ENCODE results near the gene EVA1C. TPM values are rescaled to one million over a fixed set of nuclear protein-coding genes. Genes with fewer than 3 reads are reported as not detected.

Gene EVA1C
- total and polyA plus RNA-seq, 9 of the 15 experiments (the other 6 are each of a cell fraction or from before 2014, with no cell fraction given): 0.22 TPM; not detected in 8

DNA sequence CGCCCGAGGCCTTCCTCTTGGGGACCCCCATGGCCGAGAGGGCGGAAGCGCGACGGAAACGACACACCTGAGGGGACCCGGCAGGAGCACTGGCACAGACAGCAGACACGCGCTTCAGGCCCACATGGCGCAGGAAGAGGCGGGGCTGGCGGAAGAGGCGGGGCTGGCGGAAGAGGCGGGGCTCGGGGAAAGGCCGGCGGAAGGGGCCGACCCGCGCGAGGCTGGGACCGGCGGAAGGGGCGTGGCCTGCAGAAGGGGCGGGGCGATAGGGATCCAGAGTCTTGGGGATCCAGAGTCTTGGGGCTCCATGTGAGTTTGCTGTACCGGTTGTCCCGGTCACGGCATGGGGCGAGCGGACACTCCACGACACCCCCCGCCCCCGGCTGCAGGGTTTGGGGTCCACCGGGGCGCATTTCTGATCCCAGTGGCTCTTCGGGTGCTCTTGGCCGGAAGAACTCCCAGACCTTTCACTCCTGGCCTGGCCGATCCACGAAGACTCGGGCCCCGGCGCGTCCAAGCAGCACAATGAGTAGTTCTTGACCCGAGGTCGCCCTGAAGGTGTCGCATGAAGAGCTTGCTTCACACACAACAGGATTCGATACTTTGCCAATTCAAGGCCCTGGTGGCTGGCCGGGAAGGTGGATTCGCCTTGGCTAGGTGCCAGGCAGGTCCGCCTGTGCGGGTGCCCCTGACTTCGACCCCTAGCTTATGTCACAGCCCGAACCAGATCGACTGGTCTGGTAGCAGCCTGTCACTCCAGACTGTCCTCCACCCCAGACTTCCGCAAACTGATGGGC, 19.4 kb upstream of the EVA1C start, which contains the start of gene URB1 (continued):
- TF ChIP-seq JUNB (CRISPR knock-in tag; conservative IDR thresholded peaks at IDR 0.05): no peak
- TF ChIP-seq RNF2 (IDR thresholded peaks at IDR 0.05): 0 out of 2 replicates have a peak, but pooled peaks have one; percentile 15
- no peak for TF ChIP-seq GATA2 (CRISPR knock-in tag; IDR thresholded peaks at IDR 0.05)
- TF ChIP-seq THRA (IDR thresholded peaks at IDR 0.05): no peak
- no peak for TF ChIP-seq CBFA2T3 (IDR thresholded peaks at IDR 0.05)
- TF ChIP-seq NR1H2 (CRISPR knock-in tag; IDR thresholded peaks at IDR 0.05): peak; percentile 59; the same call in 1 of the 2 replicates
- no peak for TF ChIP-seq RBM15 (IDR thresholded peaks at IDR 0.05; ENCODE audit: insufficient read depth, low read length)
- TF ChIP-seq NR2C2 (CRISPR knock-in tag; IDR thresholded peaks at IDR 0.05): peak; percentile 70; the same call in 1 of the 2 replicates
- TF ChIP-seq NR2C2 (tag; IDR thresholded peaks at IDR 0.05): peak; percentile 93
- peak; percentile 93 for TF ChIP-seq ZBTB40 (IDR thresholded peaks at IDR 0.05)
- TF ChIP-seq ZBTB40 (CRISPR knock-in tag; IDR thresholded peaks at IDR 0.05): no peak
- TF ChIP-seq CTCF (IDR thresholded peaks at IDR 0.05 in 2 of 3, conservative IDR thresholded peaks at IDR 0.05 in 1 of 3; ENCODE audit: insufficient read depth in 2 of 3, low read depth in 1 of 3, low read length in 3 of 3): peak; percentile 15 to 33 (median 33); a peak in 3 of 6 replicates
- TF ChIP-seq EGR1 (conservative IDR thresholded peaks at IDR 0.05): no peak
